ENCODE results near the gene PDE4A. TPM values are rescaled to one million over a fixed set of nuclear protein-coding genes. Genes with fewer than 3 reads are reported as not detected.

PDE4A gene
- total and polyA plus RNA-seq, 2 of the 13 experiments (the other 11 are each of a cell fraction or from before 2014, with no cell fraction given), result 1.1 to 4.1 TPM

DNA sequence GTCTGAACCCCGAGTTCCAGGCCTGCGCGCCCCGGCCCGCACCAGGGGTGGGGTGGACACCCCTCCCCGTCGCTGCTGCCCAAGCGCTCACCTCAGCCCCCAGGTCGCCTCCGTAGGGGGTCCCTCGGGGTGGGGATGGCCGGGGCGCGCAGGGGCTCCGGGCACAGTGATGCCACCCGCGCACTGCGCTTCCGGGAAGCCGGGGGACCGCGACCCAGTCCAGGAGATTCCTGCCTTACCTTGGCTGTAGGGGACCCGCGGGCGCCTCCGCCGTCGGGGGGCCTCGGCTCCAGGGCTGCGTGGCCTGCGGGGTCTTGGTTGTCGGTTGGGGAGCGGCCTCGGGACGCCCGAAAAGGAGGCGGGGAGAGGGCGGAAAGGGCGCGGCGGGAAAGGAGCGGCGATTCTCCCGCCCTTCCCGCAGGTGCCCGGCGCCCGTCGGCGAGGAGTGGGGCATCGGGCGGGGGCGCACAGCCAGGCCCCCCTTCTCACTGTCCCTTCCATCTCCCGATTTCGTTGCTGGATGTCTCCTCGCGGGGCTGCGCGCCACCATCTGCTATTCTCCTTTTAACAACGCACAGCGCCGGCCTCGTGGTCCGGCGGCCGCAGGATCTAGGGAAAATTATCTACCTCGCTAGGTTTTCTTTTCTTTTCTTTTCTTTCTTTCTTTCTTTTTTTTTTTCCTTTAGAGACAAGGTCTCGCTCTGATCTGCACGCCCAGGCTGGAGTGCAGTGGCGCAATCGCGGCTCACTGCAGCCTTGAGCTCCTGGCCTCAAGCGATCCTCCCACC lies 82.9 kb downstream of the PDE4A start, which contains the start of gene KEAP1 (continued):
- TF ChIP-seq, protein P1, sequence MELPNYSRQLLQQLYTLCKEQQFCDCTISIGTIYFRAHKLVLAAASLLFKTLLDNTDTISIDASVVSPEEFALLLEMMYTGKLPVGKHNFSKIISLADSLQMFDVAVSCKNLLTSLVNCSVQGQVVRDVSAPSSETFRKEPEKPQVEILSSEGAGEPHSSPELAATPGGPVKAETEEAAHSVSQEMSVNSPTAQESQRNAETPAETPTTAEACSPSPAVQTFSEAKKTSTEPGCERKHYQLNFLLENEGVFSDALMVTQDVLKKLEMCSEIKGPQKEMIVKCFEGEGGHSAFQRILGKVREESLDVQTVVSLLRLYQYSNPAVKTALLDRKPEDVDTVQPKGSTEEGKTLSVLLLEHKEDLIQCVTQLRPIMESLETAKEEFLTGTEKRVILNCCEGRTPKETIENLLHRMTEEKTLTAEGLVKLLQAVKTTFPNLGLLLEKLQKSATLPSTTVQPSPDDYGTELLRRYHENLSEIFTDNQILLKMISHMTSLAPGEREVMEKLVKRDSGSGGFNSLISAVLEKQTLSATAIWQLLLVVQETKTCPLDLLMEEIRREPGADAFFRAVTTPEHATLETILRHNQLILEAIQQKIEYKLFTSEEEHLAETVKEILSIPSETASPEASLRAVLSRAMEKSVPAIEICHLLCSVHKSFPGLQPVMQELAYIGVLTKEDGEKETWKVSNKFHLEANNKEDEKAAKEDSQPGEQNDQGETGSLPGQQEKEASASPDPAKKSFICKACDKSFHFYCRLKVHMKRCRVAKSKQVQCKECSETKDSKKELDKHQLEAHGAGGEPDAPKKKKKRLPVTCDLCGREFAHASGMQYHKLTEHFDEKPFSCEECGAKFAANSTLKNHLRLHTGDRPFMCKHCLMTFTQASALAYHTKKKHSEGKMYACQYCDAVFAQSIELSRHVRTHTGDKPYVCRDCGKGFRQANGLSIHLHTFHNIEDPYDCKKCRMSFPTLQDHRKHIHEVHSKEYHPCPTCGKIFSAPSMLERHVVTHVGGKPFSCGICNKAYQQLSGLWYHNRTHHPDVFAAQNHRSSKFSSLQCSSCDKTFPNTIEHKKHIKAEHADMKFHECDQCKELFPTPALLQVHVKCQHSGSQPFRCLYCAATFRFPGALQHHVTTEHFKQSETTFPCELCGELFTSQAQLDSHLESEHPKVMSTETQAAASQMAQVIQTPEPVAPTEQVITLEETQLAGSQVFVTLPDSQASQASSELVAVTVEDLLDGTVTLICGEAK (IDR thresholded peaks at IDR 0.05), result no peak
- TF ChIP-seq, protein P1 (CRISPR knock-in tag; IDR thresholded peaks at IDR 0.05), result no peak
- TF ChIP-seq HMGXB3 (CRISPR knock-in tag; IDR thresholded peaks at IDR 0.05; ENCODE audit: borderline replicate concordance), result no peak
- TF ChIP-seq, protein P2, sequence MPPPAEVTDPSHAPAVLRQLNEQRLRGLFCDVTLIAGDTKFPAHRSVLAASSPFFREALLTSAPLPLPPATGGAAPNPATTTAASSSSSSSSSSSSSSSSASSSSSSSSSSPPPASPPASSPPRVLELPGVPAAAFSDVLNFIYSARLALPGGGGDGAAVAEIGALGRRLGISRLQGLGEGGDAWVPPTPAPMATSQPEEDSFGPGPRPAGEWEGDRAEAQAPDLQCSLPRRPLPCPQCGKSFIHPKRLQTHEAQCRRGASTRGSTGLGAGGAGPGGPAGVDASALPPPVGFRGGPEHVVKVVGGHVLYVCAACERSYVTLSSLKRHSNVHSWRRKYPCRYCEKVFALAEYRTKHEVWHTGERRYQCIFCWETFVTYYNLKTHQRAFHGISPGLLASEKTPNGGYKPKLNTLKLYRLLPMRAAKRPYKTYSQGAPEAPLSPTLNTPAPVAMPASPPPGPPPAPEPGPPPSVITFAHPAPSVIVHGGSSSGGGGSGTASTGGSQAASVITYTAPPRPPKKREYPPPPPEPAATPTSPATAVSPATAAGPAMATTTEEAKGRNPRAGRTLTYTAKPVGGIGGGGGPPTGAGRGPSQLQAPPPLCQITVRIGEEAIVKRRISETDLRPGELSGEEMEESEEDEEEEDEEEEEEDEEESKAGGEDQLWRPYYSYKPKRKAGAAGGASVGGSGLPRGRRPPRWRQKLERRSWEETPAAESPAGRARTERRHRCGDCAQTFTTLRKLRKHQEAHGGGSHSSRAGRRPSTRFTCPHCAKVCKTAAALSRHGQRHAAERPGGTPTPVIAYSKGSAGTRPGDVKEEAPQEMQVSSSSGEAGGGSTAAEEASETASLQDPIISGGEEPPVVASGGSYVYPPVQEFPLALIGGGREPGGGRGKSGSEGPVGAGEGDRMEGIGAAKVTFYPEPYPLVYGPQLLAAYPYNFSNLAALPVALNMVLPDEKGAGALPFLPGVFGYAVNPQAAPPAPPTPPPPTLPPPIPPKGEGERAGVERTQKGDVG (CRISPR knock-in tag; IDR thresholded peaks at IDR 0.05; ENCODE audit: borderline replicate concordance), result no peak
- TF ChIP-seq SALL2 (CRISPR knock-in tag; IDR thresholded peaks at IDR 0.05), result no peak
- no peak for TF ChIP-seq ZSCAN21 (CRISPR knock-in tag; IDR thresholded peaks at IDR 0.05; ENCODE audit: borderline replicate concordance)
- no peak for TF ChIP-seq ZUFSP (CRISPR knock-in tag; IDR thresholded peaks at IDR 0.05; ENCODE audit: borderline replicate concordance)
- no peak for TF ChIP-seq BORCS8-MEF2B (CRISPR knock-in tag; IDR thresholded peaks at IDR 0.05)
- no peak for TF ChIP-seq AKAP8 (CRISPR knock-in tag; IDR thresholded peaks at IDR 0.05)
